ENCODE results near the gene MARCHF10. TPM values are rescaled to one million over a fixed set of nuclear protein-coding genes. Genes with fewer than 3 reads are reported as not detected.

MARCHF10 gene
- total and polyA plus RNA-seq, 9 donors: 0.09 to 1.1 (median 0.42) TPM

- H3K4me1 ChIP-seq (ENCODE audit: control insufficient read depth, insufficient read depth, low read length): peaks cover 16% of the 10 kb centered on the region
- WGBS (ENCODE audit: insufficient coverage): 45% methylated on average over 16 of the region's 21 CpGs
- no peak overlapping the region for H3K4me3 ChIP-seq (ENCODE audit: low read length)
- peak; percentile 73 for DNase-seq
- no peaks in the 10 kb centered on the region for H3K27me3 ChIP-seq (ENCODE audit: control insufficient read depth, insufficient read depth, low read length)
- peak overlapping the region; percentile 35 for H3K27ac ChIP-seq (ENCODE audit: low read length)
- no peaks in the 10 kb centered on the region for H3K9me3 ChIP-seq (replicated peaks; ENCODE audit: control insufficient read depth, low read depth, low read length)
- H3K36me3 ChIP-seq (ENCODE audit: control insufficient read depth, insufficient read depth, low read length): no peaks in the 10 kb centered on the region
Measured at GRCh38 chr17:62778990-62779681, 29.0 kb downstream of the MARCHF10 start.

- DNase-seq: no peak
- Histone ChIP-seq H3K4me3 (ENCODE audit: low read length) (no peak overlapping the region), H3K27ac (ENCODE audit: low read length) (no peak overlapping the region), H3K27me3 (ENCODE audit: control insufficient read depth, insufficient read depth, low read length) (no peaks in the 10 kb centered on the region), H3K36me3 (ENCODE audit: control insufficient read depth, insufficient read depth, low read length) (no peaks in the 10 kb centered on the region), H3K4me1 (ENCODE audit: control insufficient read depth, insufficient read depth, low read length) (peaks cover 15% of the 10 kb centered on the region), H3K9me3 (replicated peaks; ENCODE audit: control insufficient read depth, low read depth, low read length) (no peaks in the 10 kb centered on the region)
- WGBS (ENCODE audit: insufficient coverage): no CpG with 5 or more reads among the region's 4 CpGs
Measured at GRCh38 chr17:62775876-62776275, 32.2 kb downstream of the MARCHF10 start.

GRCh38 chr17:62774338-62774737 lies 33.8 kb downstream of the MARCHF10 start:
- no peaks in the 10 kb centered on the region for H3K9me3 ChIP-seq (replicated peaks; ENCODE audit: control insufficient read depth, low read depth, low read length)
- no peak overlapping the region for H3K4me3 ChIP-seq (ENCODE audit: low read length)
- DNase-seq: no peak
- H3K36me3 ChIP-seq (ENCODE audit: control insufficient read depth, insufficient read depth, low read length): no peaks in the 10 kb centered on the region
- no peaks in the 10 kb centered on the region for H3K27me3 ChIP-seq (ENCODE audit: control insufficient read depth, insufficient read depth, low read length)
- H3K4me1 ChIP-seq (ENCODE audit: control insufficient read depth, insufficient read depth, low read length): peaks cover 8% of the 10 kb centered on the region
- WGBS (ENCODE audit: insufficient coverage): 60% methylated on average over 4 of the region's 5 CpGs
- no peak overlapping the region for H3K27ac ChIP-seq (ENCODE audit: low read length)

- H3K4me1 ChIP-seq (ENCODE audit: control insufficient read depth, insufficient read depth, low read length): no peaks in the 10 kb centered on the region
- no peak overlapping the region for H3K27ac ChIP-seq (ENCODE audit: low read length)
- no peak overlapping the region for H3K4me3 ChIP-seq (ENCODE audit: low read length)
- no peak for DNase-seq
- no peaks in the 10 kb centered on the region for H3K27me3 ChIP-seq (ENCODE audit: control insufficient read depth, insufficient read depth, low read length)
- H3K36me3 ChIP-seq (ENCODE audit: control insufficient read depth, insufficient read depth, low read length): no peaks in the 10 kb centered on the region
- no peaks in the 10 kb centered on the region for H3K9me3 ChIP-seq (replicated peaks; ENCODE audit: control insufficient read depth, low read depth, low read length)
- WGBS (ENCODE audit: insufficient coverage): 82% methylated on average over 5 of the region's 5 CpGs
Measured at GRCh38 chr17:62767997-62768396, 40.1 kb downstream of the MARCHF10 start.

- Histone ChIP-seq H3K4me1 (ENCODE audit: control insufficient read depth, insufficient read depth, low read length) (no peaks in the 10 kb centered on the region), H3K36me3 (ENCODE audit: control insufficient read depth, insufficient read depth, low read length) (no peaks in the 10 kb centered on the region), H3K9me3 (replicated peaks; ENCODE audit: control insufficient read depth, low read depth, low read length) (no peaks in the 10 kb centered on the region), H3K27me3 (ENCODE audit: control insufficient read depth, insufficient read depth, low read length) (no peaks in the 10 kb centered on the region), H3K27ac (ENCODE audit: low read length) (no peak overlapping the region), H3K4me3 (ENCODE audit: low read length) (no peak overlapping the region)
- no peak for DNase-seq
- 67% methylated on average over 8 of the region's 10 CpGs for WGBS (ENCODE audit: insufficient coverage)
Measured at GRCh38 chr17:62765351-62765750, 42.8 kb downstream of the MARCHF10 start.

- Histone ChIP-seq H3K36me3 (ENCODE audit: control insufficient read depth, insufficient read depth, low read length) (no peaks in the 10 kb centered on the region), H3K4me3 (ENCODE audit: low read length) (no peak overlapping the region), H3K4me1 (ENCODE audit: control insufficient read depth, insufficient read depth, low read length) (no peaks in the 10 kb centered on the region), H3K27me3 (ENCODE audit: control insufficient read depth, insufficient read depth, low read length) (no peaks in the 10 kb centered on the region), H3K9me3 (replicated peaks; ENCODE audit: control insufficient read depth, low read depth, low read length) (no peaks in the 10 kb centered on the region), H3K27ac (ENCODE audit: low read length) (no peak overlapping the region)
- DNase-seq: no peak
- 93% methylated on average over 11 of the region's 15 CpGs for WGBS (ENCODE audit: insufficient coverage)
Measured at GRCh38 chr17:62763891-62764600, 44.1 kb downstream of the MARCHF10 start.

GRCh38 chr17:62761884-62762283 lies 46.2 kb downstream of the MARCHF10 start:
- 40% methylated on average over 1 of the region's 7 CpGs for WGBS (ENCODE audit: insufficient coverage)
- Histone ChIP-seq H3K4me1 (ENCODE audit: control insufficient read depth, insufficient read depth, low read length) (no peaks in the 10 kb centered on the region), H3K9me3 (replicated peaks; ENCODE audit: control insufficient read depth, low read depth, low read length) (no peaks in the 10 kb centered on the region), H3K27ac (ENCODE audit: low read length) (no peak overlapping the region), H3K27me3 (ENCODE audit: control insufficient read depth, insufficient read depth, low read length) (no peaks in the 10 kb centered on the region), H3K36me3 (ENCODE audit: control insufficient read depth, insufficient read depth, low read length) (no peaks in the 10 kb centered on the region), H3K4me3 (ENCODE audit: low read length) (no peak overlapping the region)
- no peak for DNase-seq

GRCh38 chr17:62760945-62761267 lies 47.2 kb downstream of the MARCHF10 start:
- WGBS (ENCODE audit: insufficient coverage): no CpG with 5 or more reads among the region's 2 CpGs
- no peak overlapping the region for H3K4me3 ChIP-seq (ENCODE audit: low read length)
- H3K27ac ChIP-seq (ENCODE audit: low read length): no peak overlapping the region
- H3K27me3 ChIP-seq (ENCODE audit: control insufficient read depth, insufficient read depth, low read length): no peaks in the 10 kb centered on the region
- H3K4me1 ChIP-seq (ENCODE audit: control insufficient read depth, insufficient read depth, low read length): no peaks in the 10 kb centered on the region
- H3K36me3 ChIP-seq (ENCODE audit: control insufficient read depth, insufficient read depth, low read length): no peaks in the 10 kb centered on the region
- no peaks in the 10 kb centered on the region for H3K9me3 ChIP-seq (replicated peaks; ENCODE audit: control insufficient read depth, low read depth, low read length)
- DNase-seq: no peak

- DNase-seq: no peak
- Histone ChIP-seq H3K36me3 (ENCODE audit: control insufficient read depth, insufficient read depth, low read length) (no peaks in the 10 kb centered on the region), H3K9me3 (replicated peaks; ENCODE audit: control insufficient read depth, low read depth, low read length) (no peaks in the 10 kb centered on the region), H3K4me1 (ENCODE audit: control insufficient read depth, insufficient read depth, low read length) (peaks cover 4% of the 10 kb centered on the region), H3K27me3 (ENCODE audit: control insufficient read depth, insufficient read depth, low read length) (no peaks in the 10 kb centered on the region), H3K4me3 (ENCODE audit: low read length) (no peak overlapping the region), H3K27ac (ENCODE audit: low read length) (no peak overlapping the region)
- WGBS (ENCODE audit: insufficient coverage): 50% methylated on average over 1 of the region's 12 CpGs
Measured at GRCh38 chr17:62760059-62760944, 47.8 kb downstream of the MARCHF10 start.

GRCh38 chr17:62757500-62757951 lies 50.6 kb downstream of the MARCHF10 start:
- Histone ChIP-seq H3K4me3 (ENCODE audit: low read length) (no peak overlapping the region), H3K4me1 (ENCODE audit: control insufficient read depth, insufficient read depth, low read length) (peaks cover 15% of the 10 kb centered on the region), H3K9me3 (replicated peaks; ENCODE audit: control insufficient read depth, low read depth, low read length) (no peaks in the 10 kb centered on the region), H3K27me3 (ENCODE audit: control insufficient read depth, insufficient read depth, low read length) (no peaks in the 10 kb centered on the region), H3K36me3 (ENCODE audit: control insufficient read depth, insufficient read depth, low read length) (no peaks in the 10 kb centered on the region), H3K27ac (ENCODE audit: low read length) (no peak overlapping the region)
- WGBS (ENCODE audit: insufficient coverage): 67% methylated on average over 1 of the region's 4 CpGs
- no peak for DNase-seq

All from muscle of leg (tissue), 11 donors.